Measurements from ENCODE around the gene TMEM150A. TPM values are rescaled to one million over a fixed set of nuclear protein-coding genes. Genes with fewer than 3 reads are reported as not detected.

TMEM150A gene
- total and polyA plus RNA-seq, 2 of the 13 experiments (the other 11 are each of a cell fraction or from before 2014, with no cell fraction given), result 30.1 to 70.4 TPM

DNA sequence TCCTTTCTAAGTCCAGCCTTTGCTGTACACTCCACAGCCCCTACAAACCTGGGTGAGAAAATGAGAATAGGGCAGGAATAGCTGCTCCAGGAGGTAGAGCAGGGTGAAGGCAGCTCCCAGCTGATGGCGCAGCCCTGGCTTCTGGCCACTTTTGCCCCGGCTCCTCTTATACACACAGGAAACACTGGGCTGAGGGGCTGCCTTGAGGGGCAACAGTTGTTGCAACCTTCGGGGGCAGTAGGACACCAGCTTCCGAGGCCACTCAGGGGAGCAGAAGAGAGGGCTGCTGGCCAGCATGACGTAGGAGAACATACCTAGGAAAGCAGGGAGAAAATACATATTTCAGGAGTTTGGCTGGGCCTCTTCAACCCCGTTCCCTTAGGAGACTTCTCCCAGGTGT is 49.3 kb downstream of the TMEM150A start:
- TF ChIP-seq, protein P1, sequence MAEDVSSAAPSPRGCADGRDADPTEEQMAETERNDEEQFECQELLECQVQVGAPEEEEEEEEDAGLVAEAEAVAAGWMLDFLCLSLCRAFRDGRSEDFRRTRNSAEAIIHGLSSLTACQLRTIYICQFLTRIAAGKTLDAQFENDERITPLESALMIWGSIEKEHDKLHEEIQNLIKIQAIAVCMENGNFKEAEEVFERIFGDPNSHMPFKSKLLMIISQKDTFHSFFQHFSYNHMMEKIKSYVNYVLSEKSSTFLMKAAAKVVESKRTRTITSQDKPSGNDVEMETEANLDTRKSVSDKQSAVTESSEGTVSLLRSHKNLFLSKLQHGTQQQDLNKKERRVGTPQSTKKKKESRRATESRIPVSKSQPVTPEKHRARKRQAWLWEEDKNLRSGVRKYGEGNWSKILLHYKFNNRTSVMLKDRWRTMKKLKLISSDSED (CRISPR knock-in tag; IDR thresholded peaks at IDR 0.05), result no peak
- TF ChIP-seq CHD2 (IDR thresholded peaks at IDR 0.05; ENCODE audit: low read depth, low read length) (no peak), GATA4 (IDR thresholded peaks at IDR 0.05; ENCODE audit: borderline replicate concordance, low read depth) (no peak), ZNF205 (CRISPR knock-in tag; IDR thresholded peaks at IDR 0.05) (no peak), ZNF567 (CRISPR knock-in tag; IDR thresholded peaks at IDR 0.05; ENCODE audit: borderline replicate concordance) (no peak), POLR2AphosphoS5 (IDR thresholded peaks at IDR 0.05; ENCODE audit: low read depth, low read length) (no peak), MIER2 (CRISPR knock-in tag; IDR thresholded peaks at IDR 0.05) (no peak), ZC3H13 (CRISPR knock-in tag; IDR thresholded peaks at IDR 0.05) (0 out of 2 replicates have a peak, but pooled peaks have one; percentile 14), ZNF510 (CRISPR knock-in tag; IDR thresholded peaks at IDR 0.05; ENCODE audit: low read depth) (no peak)
- TF ChIP-seq, protein P2, sequence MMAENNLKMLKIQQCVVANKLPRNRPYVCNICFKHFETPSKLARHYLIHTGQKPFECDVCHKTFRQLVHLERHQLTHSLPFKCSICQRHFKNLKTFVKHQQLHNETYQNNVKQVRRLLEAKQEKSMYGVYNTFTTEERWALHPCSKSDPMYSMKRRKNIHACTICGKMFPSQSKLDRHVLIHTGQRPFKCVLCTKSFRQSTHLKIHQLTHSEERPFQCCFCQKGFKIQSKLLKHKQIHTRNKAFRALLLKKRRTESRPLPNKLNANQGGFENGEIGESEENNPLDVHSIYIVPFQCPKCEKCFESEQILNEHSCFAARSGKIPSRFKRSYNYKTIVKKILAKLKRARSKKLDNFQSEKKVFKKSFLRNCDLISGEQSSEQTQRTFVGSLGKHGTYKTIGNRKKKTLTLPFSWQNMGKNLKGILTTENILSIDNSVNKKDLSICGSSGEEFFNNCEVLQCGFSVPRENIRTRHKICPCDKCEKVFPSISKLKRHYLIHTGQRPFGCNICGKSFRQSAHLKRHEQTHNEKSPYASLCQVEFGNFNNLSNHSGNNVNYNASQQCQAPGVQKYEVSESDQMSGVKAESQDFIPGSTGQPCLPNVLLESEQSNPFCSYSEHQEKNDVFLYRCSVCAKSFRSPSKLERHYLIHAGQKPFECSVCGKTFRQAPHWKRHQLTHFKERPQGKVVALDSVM (CRISPR knock-in tag; IDR thresholded peaks at IDR 0.05), result no peak
- TF ChIP-seq, protein P3, sequence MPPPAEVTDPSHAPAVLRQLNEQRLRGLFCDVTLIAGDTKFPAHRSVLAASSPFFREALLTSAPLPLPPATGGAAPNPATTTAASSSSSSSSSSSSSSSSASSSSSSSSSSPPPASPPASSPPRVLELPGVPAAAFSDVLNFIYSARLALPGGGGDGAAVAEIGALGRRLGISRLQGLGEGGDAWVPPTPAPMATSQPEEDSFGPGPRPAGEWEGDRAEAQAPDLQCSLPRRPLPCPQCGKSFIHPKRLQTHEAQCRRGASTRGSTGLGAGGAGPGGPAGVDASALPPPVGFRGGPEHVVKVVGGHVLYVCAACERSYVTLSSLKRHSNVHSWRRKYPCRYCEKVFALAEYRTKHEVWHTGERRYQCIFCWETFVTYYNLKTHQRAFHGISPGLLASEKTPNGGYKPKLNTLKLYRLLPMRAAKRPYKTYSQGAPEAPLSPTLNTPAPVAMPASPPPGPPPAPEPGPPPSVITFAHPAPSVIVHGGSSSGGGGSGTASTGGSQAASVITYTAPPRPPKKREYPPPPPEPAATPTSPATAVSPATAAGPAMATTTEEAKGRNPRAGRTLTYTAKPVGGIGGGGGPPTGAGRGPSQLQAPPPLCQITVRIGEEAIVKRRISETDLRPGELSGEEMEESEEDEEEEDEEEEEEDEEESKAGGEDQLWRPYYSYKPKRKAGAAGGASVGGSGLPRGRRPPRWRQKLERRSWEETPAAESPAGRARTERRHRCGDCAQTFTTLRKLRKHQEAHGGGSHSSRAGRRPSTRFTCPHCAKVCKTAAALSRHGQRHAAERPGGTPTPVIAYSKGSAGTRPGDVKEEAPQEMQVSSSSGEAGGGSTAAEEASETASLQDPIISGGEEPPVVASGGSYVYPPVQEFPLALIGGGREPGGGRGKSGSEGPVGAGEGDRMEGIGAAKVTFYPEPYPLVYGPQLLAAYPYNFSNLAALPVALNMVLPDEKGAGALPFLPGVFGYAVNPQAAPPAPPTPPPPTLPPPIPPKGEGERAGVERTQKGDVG (CRISPR knock-in tag; IDR thresholded peaks at IDR 0.05; ENCODE audit: borderline replicate concordance), result no peak
- TF ChIP-seq, protein P4, sequence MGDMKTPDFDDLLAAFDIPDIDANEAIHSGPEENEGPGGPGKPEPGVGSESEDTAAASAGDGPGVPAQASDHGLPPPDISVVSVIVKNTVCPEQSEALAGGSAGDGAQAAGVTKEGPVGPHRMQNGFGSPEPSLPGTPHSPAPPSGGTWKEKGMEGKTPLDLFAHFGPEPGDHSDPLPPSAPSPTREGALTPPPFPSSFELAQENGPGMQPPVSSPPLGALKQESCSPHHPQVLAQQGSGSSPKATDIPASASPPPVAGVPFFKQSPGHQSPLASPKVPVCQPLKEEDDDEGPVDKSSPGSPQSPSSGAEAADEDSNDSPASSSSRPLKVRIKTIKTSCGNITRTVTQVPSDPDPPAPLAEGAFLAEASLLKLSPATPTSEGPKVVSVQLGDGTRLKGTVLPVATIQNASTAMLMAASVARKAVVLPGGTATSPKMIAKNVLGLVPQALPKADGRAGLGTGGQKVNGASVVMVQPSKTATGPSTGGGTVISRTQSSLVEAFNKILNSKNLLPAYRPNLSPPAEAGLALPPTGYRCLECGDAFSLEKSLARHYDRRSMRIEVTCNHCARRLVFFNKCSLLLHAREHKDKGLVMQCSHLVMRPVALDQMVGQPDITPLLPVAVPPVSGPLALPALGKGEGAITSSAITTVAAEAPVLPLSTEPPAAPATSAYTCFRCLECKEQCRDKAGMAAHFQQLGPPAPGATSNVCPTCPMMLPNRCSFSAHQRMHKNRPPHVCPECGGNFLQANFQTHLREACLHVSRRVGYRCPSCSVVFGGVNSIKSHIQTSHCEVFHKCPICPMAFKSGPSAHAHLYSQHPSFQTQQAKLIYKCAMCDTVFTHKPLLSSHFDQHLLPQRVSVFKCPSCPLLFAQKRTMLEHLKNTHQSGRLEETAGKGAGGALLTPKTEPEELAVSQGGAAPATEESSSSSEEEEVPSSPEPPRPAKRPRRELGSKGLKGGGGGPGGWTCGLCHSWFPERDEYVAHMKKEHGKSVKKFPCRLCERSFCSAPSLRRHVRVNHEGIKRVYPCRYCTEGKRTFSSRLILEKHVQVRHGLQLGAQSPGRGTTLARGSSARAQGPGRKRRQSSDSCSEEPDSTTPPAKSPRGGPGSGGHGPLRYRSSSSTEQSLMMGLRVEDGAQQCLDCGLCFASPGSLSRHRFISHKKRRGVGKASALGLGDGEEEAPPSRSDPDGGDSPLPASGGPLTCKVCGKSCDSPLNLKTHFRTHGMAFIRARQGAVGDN (CRISPR knock-in tag; IDR thresholded peaks at IDR 0.05), result 0 out of 2 replicates have a peak, but pooled peaks have one; percentile 13
- FAIRE-seq (no peak), ATAC-seq (no peak), DNase-seq (ENCODE audit: low spot score) (no peak)
- BruUV-seq (replicated peaks), result no TSS peak
- H3K4me1 ChIP-seq (ENCODE audit: insufficient read depth, low read length), result peaks cover 14% of the 10 kb centered on the region
- ChIA-PET POLR2A (interaction anchor here (0.8 to 20.8 kb wide), 6 partner anchors 12 to 199 kb away, joined by 3 to 645 read pairs (median 112); partner anchors contain the start of genes C2orf68, MAT2A, RETSAT and RNF181), CTCF (ENCODE audit: low intra/inter-chr PET ratio, low total read pairs) (interaction anchor here (3.9 to 4.8 kb wide), 2 partner anchors 132 to 162 kb away, joined by 41 to 45 read pairs; no protein-coding TSS in a partner anchor)
- H3K79me2 ChIP-seq (ENCODE audit: insufficient read depth, low read length), result peaks cover 14% of the 10 kb centered on the region
- no peak overlapping the region for H3K4me2 ChIP-seq (ENCODE audit: low read depth, low read length)
- H3K4me3 ChIP-seq (replicated peaks in 1 of 3; ENCODE audit: insufficient read depth in 1 of 3, low read depth in 2 of 3, low read length in 3 of 3), result no peak overlapping the region
- peaks cover 9% of the 10 kb centered on the region; the same call in 1 of the 2 replicates for H4K20me1 ChIP-seq (ENCODE audit: insufficient read depth, low read length)
- peaks cover 49 to 86% of the 10 kb centered on the region in 2 experiments for H3K36me3 ChIP-seq (replicated peaks in 1 of 2; ENCODE audit: control insufficient read depth in 1 of 2, insufficient read depth in 2 of 2, low read length in 2 of 2)
- H3K27ac ChIP-seq (ENCODE audit: extremely low read length, insufficient read depth, low read length), result no peak overlapping the region
- 87% methylated on average over 6 of the region's 6 CpGs for WGBS (ENCODE audit: low lambda C conversion rate)
- H2AFZ ChIP-seq (ENCODE audit: low read length), result no peak overlapping the region
- H3K9ac ChIP-seq (ENCODE audit: insufficient read depth, low read depth, low read length), result no peak overlapping the region
- no peaks in the 10 kb centered on the region for H3K9me3 ChIP-seq (ENCODE audit: low read length)
- no peaks in the 10 kb centered on the region for H3K27me3 ChIP-seq (ENCODE audit: control insufficient read depth in 1 of 2, insufficient read depth in 2 of 2, low read length in 2 of 2)
- intact Hi-C loops (cut with micrococcal nuclease; ENCODE audit: unreplicated experiment), result loop anchor here (5.0 kb wide), 1 partner anchor 226 kb away; the partner anchor contains the start of gene TGOLN2
- in situ Hi-C loops (cut with HindIII; ENCODE audit: extremely low pct_ligation_motif_present, low pct_unique_long_range_greater_than_20kb), result loop anchor here (5.0 kb wide), 2 partner anchors 131 to 161 kb away; no protein-coding TSS in a partner anchor
